Ureter (tissue), 1 donor: Measurements from ENCODE around the gene MAN1C1. TPM values are rescaled to one million over a fixed set of nuclear protein-coding genes. Genes with fewer than 3 reads are reported as not detected.
"Not testable (repeated sequence)": the region's sequence is repeated elsewhere in the genome, so short reads cannot be mapped to it uniquely, and the experiment has no call there.

Source experiments
- DNase-seq: peaks from one replicate; pipeline ENCODE4 v3.0.0-alpha.2; 2020; ENCODE audit warnings: low spot score
- total RNA-seq: library from RNA; stranded (reverse); gene quantifications from one replicate; pipeline ENCODE4 v1.2.4, GENCODE V29; 2023
- donor health status: DM: yes; HTN: yes; CAD: no.

The MAN1C1 gene
- total RNA-seq, 1 donor from 2014 or later, result 8.7 TPM

- DNase-seq, result no peak
Measured at GRCh38 chr1:25657883-25658760, 41.5 kb downstream of the MAN1C1 start.

GRCh38 chr1:25658791-25659431, 42.3 kb downstream of the MAN1C1 start:
- no peak for DNase-seq

- DNase-seq, result no peak
Measured at GRCh38 chr1:25661043-25661815, 44.6 kb downstream of the MAN1C1 start.

- no peak for DNase-seq
Measured at GRCh38 chr1:25662061-25662460, 45.5 kb downstream of the MAN1C1 start.

- DNase-seq, result not testable (repeated sequence)
Measured at GRCh38 chr1:25662959-25663358, 46.4 kb downstream of the MAN1C1 start.

GRCh38 chr1:25664357-25665199, 48.0 kb downstream of the MAN1C1 start:
- no peak for DNase-seq

GRCh38 chr1:25666460-25666859, 49.9 kb downstream of the MAN1C1 start:
- no peak for DNase-seq

GRCh38 chr1:25668931-25669573, 52.5 kb downstream of the MAN1C1 start:
- DNase-seq, result no peak

- no peak for DNase-seq
Measured at GRCh38 chr1:25669781-25670567, 53.4 kb downstream of the MAN1C1 start.

- no peak for DNase-seq
Measured at GRCh38 chr1:25671929-25672328, 55.3 kb downstream of the MAN1C1 start.

- no peak for DNase-seq
Measured at GRCh38 chr1:25672763-25673409, 56.3 kb downstream of the MAN1C1 start.

GRCh38 chr1:25673456-25673855, 56.9 kb downstream of the MAN1C1 start:
- no peak for DNase-seq

GRCh38 chr1:25673962-25674806, 57.6 kb downstream of the MAN1C1 start:
- no peak for DNase-seq

- DNase-seq, result no peak
Measured at GRCh38 chr1:25674807-25675084, 58.2 kb downstream of the MAN1C1 start.

GRCh38 chr1:25675729-25676476, 59.3 kb downstream of the MAN1C1 start:
- no peak for DNase-seq

GRCh38 chr1:25676488-25676887, 59.9 kb downstream of the MAN1C1 start:
- no peak for DNase-seq

- DNase-seq, result no peak
Measured at GRCh38 chr1:25677193-25677773, 60.7 kb downstream of the MAN1C1 start.

- DNase-seq, result no peak
Measured at GRCh38 chr1:25679171-25679570, 62.6 kb downstream of the MAN1C1 start.
